ENCODE results near the gene TBX18. TPM values are rescaled to one million over a fixed set of nuclear protein-coding genes. Genes with fewer than 3 reads are reported as not detected.

The TBX18 gene
- total and polyA plus RNA-seq, 9 of the 15 experiments (the other 6 are each of a cell fraction or from before 2014, with no cell fraction given): 4.0 to 36.1 (median 20.7) TPM

DNA sequence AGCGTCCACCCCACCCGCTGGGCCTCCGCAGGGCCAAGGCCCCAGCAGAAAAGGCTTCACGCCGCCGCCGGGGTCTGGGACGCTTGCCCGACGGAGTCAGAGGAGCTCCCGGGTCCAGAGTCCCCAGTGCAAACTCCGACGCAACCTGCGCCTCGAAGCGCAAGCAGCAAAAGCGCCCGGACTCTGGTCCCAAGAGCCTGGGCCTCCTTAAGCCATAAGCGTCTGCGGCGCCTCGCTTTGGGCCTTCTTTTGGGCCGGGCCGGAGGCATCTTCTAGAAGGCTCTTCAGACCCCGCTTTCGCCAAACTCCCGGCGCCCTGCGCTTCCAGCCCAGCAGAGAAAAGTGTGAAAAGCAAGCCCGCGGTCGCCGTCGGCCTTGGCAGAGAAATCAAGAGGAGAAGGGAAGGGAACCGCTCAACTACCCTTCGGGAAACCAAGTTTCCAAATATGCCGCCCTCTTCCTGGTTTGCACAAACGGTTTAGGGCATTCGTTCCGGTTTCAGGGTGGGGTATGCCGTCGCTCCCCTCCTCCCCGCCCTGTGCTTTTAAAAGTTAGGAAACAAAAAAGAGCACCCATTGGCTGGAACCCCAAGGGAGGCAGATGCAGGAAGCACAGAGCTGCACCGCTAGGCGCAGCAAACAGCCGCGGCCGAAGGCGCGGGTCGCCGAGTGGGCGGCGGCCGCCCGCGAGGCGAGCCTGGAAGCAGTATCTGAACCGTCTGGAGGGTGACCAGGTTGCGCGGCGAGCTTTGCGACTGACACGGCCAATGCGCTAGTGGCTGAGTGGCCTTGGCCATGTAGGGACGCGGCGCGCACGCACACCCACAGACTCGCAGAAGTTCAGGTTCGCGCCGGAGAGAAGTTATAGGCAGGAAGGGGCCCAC, 1.2 kb downstream of the TBX18 start (continued):
- 0 out of 2 replicates have a peak, but pooled peaks have one; percentile 33 for TF ChIP-seq CC2D1A (IDR thresholded peaks at IDR 0.05)
- TF ChIP-seq SIN3A (IDR thresholded peaks at IDR 0.05; ENCODE audit: borderline replicate concordance in 2 of 2, control insufficient read depth in 1 of 2, low read depth in 2 of 2, low read length in 2 of 2): no peak; a peak in 2 of 4 replicates
- TF ChIP-seq KLF1 (tag; IDR thresholded peaks at IDR 0.05): peak; percentile 41; the same call in 1 of the 2 replicates
- peak; percentile 22; the same call in 1 of the 2 replicates for TF ChIP-seq ERF (CRISPR knock-in tag; IDR thresholded peaks at IDR 0.05)
- TF ChIP-seq TBP (optimal IDR thresholded peaks at IDR 0.05; ENCODE audit: low read depth, low read length): peak; percentile 90
- TF ChIP-seq ZNF263 (CRISPR knock-in tag; IDR thresholded peaks at IDR 0.05; ENCODE audit: borderline replicate concordance): no peak
- no peak for TF ChIP-seq RBM39 (optimal IDR thresholded peaks at IDR 0.05; ENCODE audit: low read depth, low read length)
- TF ChIP-seq TCF3 (CRISPR knock-in tag; IDR thresholded peaks at IDR 0.05): no peak; the same call in 1 of the 2 replicates
- TF ChIP-seq MEIS2 (IDR thresholded peaks at IDR 0.05; ENCODE audit: partially characterized antibody): no peak
- TF ChIP-seq, protein P1, sequence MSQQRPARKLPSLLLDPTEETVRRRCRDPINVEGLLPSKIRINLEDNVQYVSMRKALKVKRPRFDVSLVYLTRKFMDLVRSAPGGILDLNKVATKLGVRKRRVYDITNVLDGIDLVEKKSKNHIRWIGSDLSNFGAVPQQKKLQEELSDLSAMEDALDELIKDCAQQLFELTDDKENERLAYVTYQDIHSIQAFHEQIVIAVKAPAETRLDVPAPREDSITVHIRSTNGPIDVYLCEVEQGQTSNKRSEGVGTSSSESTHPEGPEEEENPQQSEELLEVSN (IDR thresholded peaks at IDR 0.05; ENCODE audit: borderline replicate concordance in 1 of 2, extremely low read depth in 1 of 2, insufficient read depth in 1 of 2, insufficient read length in 1 of 2, low read depth in 1 of 2, low read length in 1 of 2, poor library complexity in 1 of 2, severe bottlenecking in 1 of 2): peak; percentile 28 to 70
- no peak for TF ChIP-seq SNRNP70 (optimal IDR thresholded peaks at IDR 0.05; ENCODE audit: low read depth, low read length)
- TF ChIP-seq ZNF12 (CRISPR knock-in tag; IDR thresholded peaks at IDR 0.05): no peak
- no peak for TF ChIP-seq SMARCE1 (IDR thresholded peaks at IDR 0.05)
- peak; percentile 59 for TF ChIP-seq POLR2B (IDR thresholded peaks at IDR 0.05; ENCODE audit: low read depth, partially characterized antibody)
- TF ChIP-seq RCOR1 (IDR thresholded peaks at IDR 0.05; ENCODE audit: borderline replicate concordance in 1 of 2, low read depth in 2 of 2, low read length in 2 of 2): no peak
- TF ChIP-seq, protein P2, sequence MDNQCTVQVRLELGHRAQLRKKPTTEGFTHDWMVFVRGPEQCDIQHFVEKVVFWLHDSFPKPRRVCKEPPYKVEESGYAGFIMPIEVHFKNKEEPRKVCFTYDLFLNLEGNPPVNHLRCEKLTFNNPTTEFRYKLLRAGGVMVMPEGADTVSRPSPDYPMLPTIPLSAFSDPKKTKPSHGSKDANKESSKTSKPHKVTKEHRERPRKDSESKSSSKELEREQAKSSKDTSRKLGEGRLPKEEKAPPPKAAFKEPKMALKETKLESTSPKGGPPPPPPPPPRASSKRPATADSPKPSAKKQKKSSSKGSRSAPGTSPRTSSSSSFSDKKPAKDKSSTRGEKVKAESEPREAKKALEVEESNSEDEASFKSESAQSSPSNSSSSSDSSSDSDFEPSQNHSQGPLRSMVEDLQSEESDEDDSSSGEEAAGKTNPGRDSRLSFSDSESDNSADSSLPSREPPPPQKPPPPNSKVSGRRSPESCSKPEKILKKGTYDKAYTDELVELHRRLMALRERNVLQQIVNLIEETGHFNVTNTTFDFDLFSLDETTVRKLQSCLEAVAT (IDR thresholded peaks at IDR 0.05): 0 out of 4 replicates have a peak, but pooled peaks of 1 of the 2 experiments have one; percentile 30
- TF ChIP-seq HCFC1 (IDR thresholded peaks at IDR 0.05; ENCODE audit: low read depth, low read length): no peak
- TF ChIP-seq ARID1B (IDR thresholded peaks at IDR 0.05): no peak
- TF ChIP-seq NELFE (IDR thresholded peaks at IDR 0.05; ENCODE audit: insufficient read depth, insufficient read length): no peak
- TF ChIP-seq, protein P3, sequence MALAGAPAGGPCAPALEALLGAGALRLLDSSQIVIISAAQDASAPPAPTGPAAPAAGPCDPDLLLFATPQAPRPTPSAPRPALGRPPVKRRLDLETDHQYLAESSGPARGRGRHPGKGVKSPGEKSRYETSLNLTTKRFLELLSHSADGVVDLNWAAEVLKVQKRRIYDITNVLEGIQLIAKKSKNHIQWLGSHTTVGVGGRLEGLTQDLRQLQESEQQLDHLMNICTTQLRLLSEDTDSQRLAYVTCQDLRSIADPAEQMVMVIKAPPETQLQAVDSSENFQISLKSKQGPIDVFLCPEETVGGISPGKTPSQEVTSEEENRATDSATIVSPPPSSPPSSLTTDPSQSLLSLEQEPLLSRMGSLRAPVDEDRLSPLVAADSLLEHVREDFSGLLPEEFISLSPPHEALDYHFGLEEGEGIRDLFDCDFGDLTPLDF (CRISPR knock-in tag; IDR thresholded peaks at IDR 0.05): no peak
